IMR-90 (cell line): Measurements from ENCODE around the gene UBAP2L. TPM values are rescaled to one million over a fixed set of nuclear protein-coding genes. Genes with fewer than 3 reads are reported as not detected.

Source experiments
- ATAC-seq: fragments of 200-7000 bp; cut with Tn5 transposase; 2 replicates; pipeline ENCODE4 v1.9.1; 2020; ENCODE audit warnings: low read depth, mild to moderate bottlenecking, moderate library complexity
- BruUV-seq: library from RNA; stranded (reverse); fragments of 400-500 nt; replicated peaks from 2 replicates; lab custom pipeline; 2021; lab: Mats Ljungman, UMichigan
- CTCF ChIA-PET: fragments of 300-600 bp; formaldehyde crosslinking; extraction: SDS; loops from one replicate; lab custom pipeline; 2021; ENCODE audit warnings: antibody characterized with exemption; lab: Yijun Ruan, JAX
- POLR2A ChIA-PET: fragments of 300-600 bp; sonication (Branson Sonifier 250); formaldehyde crosslinking; loops from one replicate; lab custom pipeline; 2022; ENCODE audit warnings: antibody characterized with exemption; ENCODE audit not compliant: unreplicated experiment; lab: Charles Lee
- DNase-seq: peaks from one replicate; pipeline ENCODE4 v3.0.0; 2013
- H2AFZ ChIP-seq: replicated peaks from 2 replicates; pipeline ENCODE3; 2013; ENCODE audit warnings: low read length, mild to moderate bottlenecking; ENCODE audit not compliant: poor library complexity
- H2AK5ac ChIP-seq: 2 replicates; pipeline ENCODE4 v1.6.1; 2013; ENCODE audit warnings: low read depth, low read length, inconsistent platforms
- H2AK9ac ChIP-seq: replicated peaks from 2 replicates; pipeline ENCODE3; 2013; ENCODE audit warnings: mild to moderate bottlenecking, low read depth, low read length, moderate library complexity; ENCODE audit not compliant: poor library complexity
- H2BK120ac ChIP-seq: 2 replicates; pipeline ENCODE4 v1.6.1; 2013; ENCODE audit warnings: low read depth, low read length, inconsistent platforms
- H2BK15ac ChIP-seq: 3 replicates; pipeline ENCODE4 v1.6.1; 2013; ENCODE audit warnings: low read depth, low read length, inconsistent platforms
- H2BK20ac ChIP-seq: 2 replicates; pipeline ENCODE4 v1.6.1; 2013; ENCODE audit warnings: low read depth, mild to moderate bottlenecking, inconsistent platforms, low read length, moderate library complexity
- H2BK5ac ChIP-seq: 2 replicates; pipeline ENCODE4 v1.6.1; 2013; ENCODE audit warnings: mild to moderate bottlenecking, low read depth, low read length, inconsistent platforms; ENCODE audit not compliant: poor library complexity, severe bottlenecking
- H3K14ac ChIP-seq: replicated peaks from 2 replicates; pipeline ENCODE4 v1.6.1; 2013; ENCODE audit warnings: low read depth, low read length, inconsistent platforms
- H3K18ac ChIP-seq: 2 replicates; pipeline ENCODE4 v1.6.1; 2013; ENCODE audit warnings: low read depth, low read length, control low read depth
- H3K23ac ChIP-seq: 2 replicates; pipeline ENCODE4 v1.6.1; 2013; ENCODE audit warnings: low read depth, low read length, inconsistent platforms
- H3K27ac ChIP-seq: 2 replicates; pipeline ENCODE4 v1.5.1; 2013; ENCODE audit warnings: mild to moderate bottlenecking, control low read depth, low read length; ENCODE audit not compliant: insufficient read depth
- H3K27me3 ChIP-seq: 2 replicates; pipeline ENCODE4 v1.6.1; 2013; ENCODE audit warnings: low read length; ENCODE audit not compliant: control insufficient read depth, insufficient read depth
- H3K36me3 ChIP-seq: 2 replicates; pipeline ENCODE4 v1.6.1; 2013; ENCODE audit warnings: low read length, mixed read lengths; ENCODE audit not compliant: control insufficient read depth, insufficient read depth
- H3K4ac ChIP-seq: 2 replicates; pipeline ENCODE4 v1.6.1; 2013; ENCODE audit warnings: low read depth, low read length, inconsistent platforms
- H3K4me1 ChIP-seq: 2 replicates; pipeline ENCODE4 v1.6.1; 2013; ENCODE audit warnings: low read length, mixed read lengths; ENCODE audit not compliant: control insufficient read depth, insufficient read depth
- H3K4me2 ChIP-seq: 2 replicates; pipeline ENCODE4 v1.6.1; 2013; ENCODE audit warnings: low read depth, mild to moderate bottlenecking, control low read depth, low read length, moderate library complexity
- H3K4me3 ChIP-seq: 2 replicates; pipeline ENCODE4 v1.5.1; 2013; ENCODE audit warnings: low read depth, mild to moderate bottlenecking, control low read depth, low read length, moderate library complexity; ENCODE audit not compliant: insufficient read depth
- H3K56ac ChIP-seq: 2 replicates; pipeline ENCODE4 v1.6.1; 2013; ENCODE audit warnings: low read length, inconsistent platforms; ENCODE audit not compliant: insufficient read depth; ENCODE audit errors: extremely low read depth
- H3K79me1 ChIP-seq, 2 experiments: 2 replicates each; pipeline ENCODE4 v1.6.1; 2013; ENCODE audit warnings: low read length in 2 of 2, inconsistent platforms in 1 of 2, low read depth in 1 of 2
- H3K9ac ChIP-seq: 2 replicates; pipeline ENCODE4 v1.6.1; 2013; ENCODE audit warnings: low read depth, low read length, control low read depth
- H3K9me1 ChIP-seq: 2 replicates; pipeline ENCODE4 v1.6.1; 2013; ENCODE audit warnings: low read length, inconsistent platforms; ENCODE audit not compliant: insufficient read depth
- H3K9me3 ChIP-seq: 2 replicates; pipeline ENCODE4 v1.6.1; 2013; ENCODE audit warnings: low read length; ENCODE audit not compliant: control insufficient read depth, insufficient read depth
- H4K20me1 ChIP-seq: 2 replicates; pipeline ENCODE4 v1.6.1; 2013; ENCODE audit warnings: low read length, inconsistent platforms; ENCODE audit not compliant: insufficient read depth
- H4K5ac ChIP-seq: 2 replicates; pipeline ENCODE4 v1.6.1; 2013; ENCODE audit warnings: mild to moderate bottlenecking, low read depth, low read length, control low read depth
- H4K8ac ChIP-seq, 2 experiments: 2 replicates each; pipeline ENCODE4 v1.6.1; 2013; ENCODE audit warnings: low read depth in 2 of 2, low read length in 2 of 2, control low read depth in 1 of 2, inconsistent platforms in 1 of 2
- H4K91ac ChIP-seq: 2 replicates; pipeline ENCODE4 v1.6.1; 2013; ENCODE audit warnings: low read depth, low read length, inconsistent platforms; ENCODE audit not compliant: insufficient read depth
- CHD1 ChIP-seq: IDR thresholded peaks from 2 replicates; pipeline ENCODE4 v1.6.1; 2012; ENCODE audit warnings: low read depth, low read length, improper control_type of control experiment
- MAFK ChIP-seq: IDR thresholded peaks from 2 replicates; pipeline ENCODE4 v1.6.1; 2012; ENCODE audit warnings: low read depth, low read length, improper control_type of control experiment
- MAZ ChIP-seq: IDR thresholded peaks from 2 replicates; pipeline ENCODE4 v1.6.1; 2012; ENCODE audit warnings: low read depth, mild to moderate bottlenecking, low read length, improper control_type of control experiment, moderate library complexity, borderline replicate concordance
- SMC3 ChIP-seq: fragments of 150-350 bp; IDR thresholded peaks from 2 replicates; pipeline ENCODE4 v1.6.1; 2016; ENCODE audit warnings: low read depth, mild to moderate bottlenecking, antibody characterized with exemption, low read length, moderate library complexity
- USF2 ChIP-seq: fragments of 150-350 bp; IDR thresholded peaks from 2 replicates; pipeline ENCODE4 v1.6.1; 2017; ENCODE audit warnings: mild to moderate bottlenecking, antibody characterized with exemption, low read length, low read depth
- WGBS, 2 experiments: methylation state at CpG; one replicate each; pipeline versions ENCODE4 v1.1.5 to v1.1.7; 2013; ENCODE audit warnings: missing lambda C conversion rate in 2 of 2; ENCODE audit not compliant: insufficient read length in 1 of 2; ENCODE audit errors: extremely low coverage in 2 of 2; 5-methylcytosine and 5-hydroxymethylcytosine counted together
- dilution Hi-C: fragments of 300-500 bp; cut with HindIII; formaldehyde crosslinking; loops from one replicate; pipeline ENCODE4 v1.14.3; 2018; ENCODE audit warnings: low sequenced_read_pairs; ENCODE audit not compliant: unreplicated experiment
- in situ Hi-C: fragments of 300-500 bp; cut with MboI; formaldehyde crosslinking; loops from 3 replicates; pipeline ENCODE4 v1.14.3; 2019; ENCODE audit warnings: low sequenced_read_pairs, inconsistent platforms, mixed read lengths
- intact Hi-C: fragments of 100-400 bp; cut with micrococcal nuclease; formaldehyde crosslinking; loops from 2 replicates; pipeline ENCODE4 v1.10.0; 2022
- polyA plus RNA-seq, 3 experiments: library from polyadenylated mRNA; depleted of rRNA; stranded (reverse); fragments of >200 nt; gene quantifications; 2 replicates each; pipeline ENCODE4 v1.2.3, GENCODE V29; 2012; ENCODE audit warnings: low replicate concordance in 1 of 3
- total RNA-seq: library from RNA; depleted of rRNA; stranded (reverse); fragments of >200 nt; gene quantifications from 2 replicates; pipeline ENCODE4 v1.2.3, GENCODE V29; 2012

UBAP2L gene
- total and polyA plus RNA-seq, 2 of the 4 experiments (the other 2 are of a cell fraction): 57.5 to 149 TPM

GRCh38 chr1:154207262-154207661, 13.5 kb upstream of the UBAP2L start:
- no TSS peak for BruUV-seq
- Histone ChIP-seq H4K8ac (no peak overlapping the region), H2AFZ (no peak overlapping the region), H2BK15ac (no peak overlapping the region), H2BK120ac (no peak overlapping the region), H3K4me3 (no peak overlapping the region), H2BK20ac (no peak overlapping the region), H3K56ac (no peak overlapping the region), H2BK5ac (no peak overlapping the region), H3K9me3 (no peaks in the 10 kb centered on the region), H3K18ac (no peak overlapping the region), H3K9ac (no peak overlapping the region), H4K20me1 (no peaks in the 10 kb centered on the region; the same call in 1 of the 2 replicates), H3K9me1 (peaks cover 5% of the 10 kb centered on the region; the same call in 1 of the 2 replicates), H3K27ac (no peak overlapping the region), H3K36me3 (peaks cover 43% of the 10 kb centered on the region), H3K27me3 (no peaks in the 10 kb centered on the region), H3K4me1 (no peaks in the 10 kb centered on the region), H4K5ac (no peak overlapping the region), H4K91ac (no peak overlapping the region), H3K79me1 (peaks cover 11 to 19% of the 10 kb centered on the region in 2 experiments), H2AK5ac (no peak overlapping the region), H3K14ac (no peak overlapping the region), H3K4me2 (no peak overlapping the region), H2AK9ac (no peak overlapping the region), H3K23ac (no peak overlapping the region), H3K4ac (no peak overlapping the region)
- in situ Hi-C loops (no loop called here), intact Hi-C loops (no loop called here), dilution Hi-C loops (no loop called here)
- 90% methylated on average over 4 of the region's 9 CpGs; no CpG with 5 or more reads in 1 of the 2 experiments for WGBS, 2 experiments
- ChIA-PET POLR2A (no interaction called here), CTCF (interaction anchor here (1.1 kb wide), 1 partner anchor 65 kb away, joined by 3 read pairs; no protein-coding TSS in a partner anchor)
- DNase-seq (no peak), ATAC-seq (no peak)
- TF ChIP-seq MAFK (no peak), CHD1 (no peak), MAZ (no peak), USF2 (no peak), SMC3 (no peak)
